Occipital lobe (tissue), 2 donors: ENCODE data around the gene RAI1. TPM values are rescaled to one million over a fixed set of nuclear protein-coding genes. Genes with fewer than 3 reads are reported as not detected.

Source experiments
- DNase-seq: peaks from one replicate; lab custom pipeline; 2025; lab: John Stamatoyannopoulos, UW
- total RNA-seq: library from RNA; depleted of rRNA; stranded (reverse); fragments of >200 nt; gene quantifications from one replicate; pipeline ENCODE4 v1.2.3, GENCODE V29; 2014

RAI1 gene
- total RNA-seq, 1 donor from 2014 or later = 14.3 TPM

DNA sequence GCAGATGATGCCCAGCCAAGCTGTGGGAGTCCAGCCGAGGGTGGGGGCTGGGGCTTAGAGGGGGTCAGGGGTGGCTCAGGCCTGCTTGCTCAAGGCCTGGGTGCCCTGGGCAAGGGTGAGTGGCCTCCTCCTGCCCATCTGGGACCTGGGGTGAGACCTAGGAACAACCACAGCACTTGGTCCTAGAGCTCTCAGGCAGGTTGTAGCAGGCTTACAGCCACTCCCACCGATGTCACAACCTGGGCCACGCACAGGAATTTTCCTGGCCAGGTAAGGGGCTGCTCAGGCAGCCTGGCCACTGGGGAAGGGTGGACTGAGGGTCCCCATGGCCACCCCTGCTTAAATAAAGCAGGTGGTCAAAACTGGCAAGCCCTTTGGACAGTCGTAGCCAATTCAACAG lies 161.8 kb downstream of the RAI1 start:
- DNase-seq = no peak

DNA sequence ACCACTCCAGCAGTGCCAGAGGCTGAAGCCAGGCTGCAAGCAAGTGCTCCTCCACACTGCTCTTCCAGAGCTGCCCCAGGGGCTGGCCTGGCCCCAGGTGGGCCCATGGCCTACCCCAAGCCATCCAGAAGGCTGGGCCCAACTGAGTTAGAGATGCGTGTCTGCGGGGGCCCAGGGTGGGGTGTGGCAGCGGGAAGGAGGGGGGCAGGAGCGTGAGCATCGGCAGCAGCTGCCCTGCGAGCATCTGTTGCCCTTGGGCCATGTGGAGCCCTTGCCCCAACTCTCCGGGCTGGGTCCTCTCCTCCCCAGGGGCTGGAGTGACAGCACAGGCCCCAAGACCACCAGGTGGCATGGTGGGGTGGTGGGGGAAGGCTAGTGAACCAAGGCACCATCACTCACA lies 162.8 kb downstream of the RAI1 start:
- no peak for DNase-seq

DNA sequence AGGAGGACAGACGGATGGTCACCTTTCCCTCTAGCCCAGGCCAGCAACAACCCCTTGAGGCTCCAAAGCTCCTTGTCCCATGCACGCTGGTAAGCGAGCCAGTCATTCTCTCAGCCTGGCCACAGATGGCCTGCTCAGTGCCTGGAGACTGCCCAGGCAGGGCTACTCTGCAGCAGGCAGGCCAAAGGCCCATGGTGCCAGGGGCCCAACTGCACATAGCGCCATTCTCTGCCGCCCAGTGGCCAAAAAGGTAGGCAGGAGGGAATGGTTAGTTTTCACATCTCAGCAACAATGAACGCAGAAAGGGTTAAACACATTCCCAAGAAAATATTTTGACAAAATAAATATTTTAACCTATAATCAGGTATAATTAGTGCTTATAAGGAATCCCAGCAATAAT lies 163.2 kb downstream of the RAI1 start:
- DNase-seq = no peak

DNA sequence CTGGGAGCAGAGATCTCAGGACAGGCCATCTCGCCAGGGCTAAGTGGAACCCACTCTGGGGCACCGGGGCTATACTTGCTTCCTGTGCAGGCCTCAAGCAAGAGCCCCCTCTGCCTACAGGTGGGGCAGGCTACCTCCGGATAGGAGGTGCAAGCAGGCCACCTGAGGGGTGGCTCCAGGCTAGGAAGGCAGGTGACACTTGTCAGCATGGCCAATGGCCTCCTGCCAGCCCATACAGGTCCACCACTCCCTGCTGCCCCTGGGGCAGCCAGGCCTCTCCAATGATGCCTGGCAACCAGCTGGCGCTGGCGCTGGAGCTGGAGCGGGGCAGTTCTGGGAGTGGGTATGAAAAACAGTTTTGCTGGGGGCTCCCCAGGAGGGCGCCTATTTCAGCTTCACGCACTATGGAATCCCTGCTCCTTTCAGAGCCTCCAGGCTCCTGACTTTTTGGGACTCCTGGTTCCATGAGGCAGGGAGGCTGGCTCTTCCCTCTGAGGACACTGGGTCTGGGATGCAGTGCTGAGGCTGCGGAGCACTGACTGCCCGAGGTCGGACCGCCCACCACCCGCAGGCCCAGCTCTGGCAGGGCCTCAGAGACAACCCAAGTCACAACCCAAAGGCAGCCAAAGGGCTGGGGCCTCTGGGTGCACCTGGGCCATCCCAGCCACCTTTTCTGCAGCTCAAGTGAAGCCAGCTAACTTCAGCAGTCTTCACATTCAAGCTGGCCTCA lies 164.0 kb downstream of the RAI1 start:
- DNase-seq = no peak

DNA sequence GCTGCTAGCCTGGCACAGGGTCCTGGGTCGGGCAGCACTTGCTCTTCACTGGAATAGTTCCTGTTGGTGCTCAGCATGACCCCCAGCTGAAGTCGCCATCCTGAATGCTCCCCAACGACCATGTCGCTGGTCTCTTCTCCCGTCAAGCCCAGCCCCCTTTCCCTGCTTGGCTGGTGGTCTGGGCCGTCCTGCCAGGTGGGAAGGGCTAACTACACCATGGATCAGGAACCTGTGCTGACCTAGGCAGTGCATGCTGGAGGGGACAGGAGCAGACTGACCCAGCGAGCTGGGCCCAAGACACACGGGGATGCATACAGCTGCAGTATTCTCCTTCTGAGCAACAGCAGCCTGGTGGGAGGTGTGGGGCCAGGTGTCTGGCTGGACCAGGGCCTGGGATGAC lies 164.7 kb downstream of the RAI1 start:
- DNase-seq = no peak

DNA sequence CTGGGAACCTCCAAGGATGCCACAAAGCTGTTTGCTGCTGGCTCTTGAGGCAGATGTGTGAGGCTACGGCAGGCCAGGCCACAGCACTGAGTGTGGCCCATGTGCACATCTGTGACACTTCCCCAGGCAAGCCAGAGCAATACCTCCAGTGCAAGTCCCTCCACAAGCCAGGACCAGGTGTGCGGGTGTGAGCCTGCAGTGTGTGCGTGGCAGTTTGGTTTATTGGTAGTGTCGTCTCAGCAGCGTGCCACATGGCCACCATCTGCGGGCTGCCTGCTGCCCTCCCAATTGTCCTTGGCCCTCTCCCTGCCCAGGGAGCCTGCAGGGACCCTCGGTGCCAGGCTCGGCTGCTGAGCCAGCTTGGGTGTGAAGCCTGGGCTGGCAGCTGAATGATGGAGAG lies 165.4 kb downstream of the RAI1 start:
- no peak for DNase-seq

DNA sequence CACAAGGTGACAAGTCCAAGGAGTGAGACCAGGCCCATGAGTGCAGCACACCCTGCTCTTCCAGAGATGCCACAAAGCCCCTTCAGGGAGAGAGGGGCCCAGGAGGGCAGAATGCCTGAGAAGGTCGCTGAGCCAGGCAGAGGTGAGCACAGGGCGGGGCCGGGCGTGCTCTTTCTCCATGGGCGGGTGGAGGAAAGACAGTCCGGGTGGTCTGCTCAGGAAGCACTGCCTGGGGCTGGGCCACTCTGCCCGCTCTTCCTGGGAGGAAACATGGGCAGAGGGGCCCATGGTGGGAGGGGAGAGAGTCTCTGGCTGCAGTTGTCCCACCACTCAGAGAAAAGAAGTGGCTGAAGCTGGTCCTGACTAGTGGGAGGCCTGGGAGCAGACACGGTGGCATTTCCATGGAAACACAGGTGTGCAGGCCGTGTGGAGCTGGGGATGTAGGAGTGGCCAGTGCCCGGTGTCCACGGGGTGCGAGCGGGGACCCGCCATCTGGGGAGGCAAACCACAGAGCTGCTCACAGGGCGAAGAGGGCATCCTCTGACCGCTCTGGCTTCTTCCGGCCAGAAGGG lies 165.9 kb downstream of the RAI1 start:
- no peak for DNase-seq

DNA sequence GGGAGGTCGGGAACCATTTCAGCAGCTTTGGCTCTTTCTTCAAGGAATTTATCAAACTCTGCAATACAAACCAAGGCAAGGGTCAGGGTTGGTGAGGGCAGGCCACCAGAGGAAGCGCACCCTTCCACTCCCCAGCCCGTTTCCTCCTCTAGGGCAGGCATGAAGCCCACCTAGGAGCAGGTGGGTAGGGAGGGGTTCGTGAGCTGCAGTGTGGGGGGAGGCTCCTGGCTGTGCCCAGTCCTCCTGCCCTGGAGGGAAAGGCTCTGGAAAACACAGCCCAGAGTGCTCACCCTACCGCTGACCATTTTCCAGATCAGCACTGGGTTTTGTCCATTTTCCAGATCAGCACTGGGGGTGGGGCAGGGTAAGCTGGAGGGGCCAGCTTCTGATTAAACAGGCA lies 166.5 kb downstream of the RAI1 start:
- DNase-seq = no peak

DNA sequence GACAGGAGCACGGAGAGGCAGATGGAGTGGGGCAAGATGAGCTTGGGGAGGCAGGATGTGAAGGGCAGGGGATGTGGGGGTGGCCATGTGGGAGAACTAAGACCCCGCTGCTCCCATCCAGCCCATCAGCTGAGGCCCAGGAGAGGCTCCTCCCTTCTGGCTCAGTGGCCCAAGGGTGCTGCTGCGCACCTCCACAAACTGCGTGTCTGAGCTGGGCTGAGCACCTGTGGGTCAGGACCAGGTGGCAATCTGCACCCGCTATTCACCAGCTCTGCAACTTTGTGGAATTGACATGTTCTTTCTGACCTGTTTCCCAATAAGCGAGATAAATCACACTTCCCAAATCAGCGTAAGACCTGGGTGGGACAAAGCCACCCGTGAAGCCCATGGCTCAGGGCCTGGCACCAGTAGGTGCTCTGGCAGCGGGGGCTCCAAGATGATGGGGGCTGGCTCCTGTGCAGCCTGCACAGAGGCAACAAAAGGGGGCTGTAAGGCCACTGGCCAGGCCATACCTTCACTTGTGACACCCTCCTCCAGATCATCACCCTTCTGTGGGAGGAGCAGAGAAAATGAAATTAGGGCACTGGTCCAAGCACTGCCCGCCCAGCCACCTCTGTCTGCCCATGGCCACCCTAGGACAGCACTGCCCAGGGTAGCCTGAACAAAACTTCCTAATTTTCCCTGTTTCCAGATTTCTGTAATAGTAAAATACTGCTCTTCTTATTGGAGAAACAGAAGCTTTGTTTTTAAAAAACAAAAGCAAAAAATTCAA lies 167.2 kb downstream of the RAI1 start:
- no peak for DNase-seq

DNA sequence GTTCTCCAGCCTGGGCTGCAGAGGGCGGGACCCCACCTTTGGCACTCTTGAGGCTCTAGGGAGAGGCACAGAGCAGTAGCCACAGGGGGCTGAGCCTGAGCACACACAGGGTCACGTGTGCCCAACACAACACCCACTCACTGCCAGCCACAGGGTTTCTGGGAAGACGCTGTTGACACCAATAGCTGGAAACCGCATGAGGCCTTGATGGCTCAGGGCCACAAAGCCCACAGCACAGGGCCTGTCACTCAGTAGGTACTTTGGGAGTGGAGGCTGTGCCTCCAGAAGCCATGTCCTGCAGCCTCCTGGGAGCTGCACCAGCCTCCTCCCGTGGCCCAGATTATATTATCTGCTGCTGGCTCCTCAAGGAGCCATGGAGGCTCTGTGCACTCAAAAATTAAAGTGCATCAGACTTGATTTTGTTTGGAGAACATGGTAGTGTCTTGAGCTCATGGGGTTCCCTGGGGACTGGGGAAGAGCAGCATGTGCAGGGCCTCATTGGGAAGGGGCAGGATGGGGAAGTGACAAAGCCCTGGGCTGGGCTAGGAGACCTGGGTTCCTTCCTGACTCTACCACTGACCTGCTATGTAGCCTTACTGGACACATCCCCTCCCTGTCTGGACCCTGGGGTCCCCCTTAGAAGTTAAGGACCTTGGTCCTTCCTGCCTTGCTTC lies 168.0 kb downstream of the RAI1 start:
- DNase-seq = peak; percentile 56

DNA sequence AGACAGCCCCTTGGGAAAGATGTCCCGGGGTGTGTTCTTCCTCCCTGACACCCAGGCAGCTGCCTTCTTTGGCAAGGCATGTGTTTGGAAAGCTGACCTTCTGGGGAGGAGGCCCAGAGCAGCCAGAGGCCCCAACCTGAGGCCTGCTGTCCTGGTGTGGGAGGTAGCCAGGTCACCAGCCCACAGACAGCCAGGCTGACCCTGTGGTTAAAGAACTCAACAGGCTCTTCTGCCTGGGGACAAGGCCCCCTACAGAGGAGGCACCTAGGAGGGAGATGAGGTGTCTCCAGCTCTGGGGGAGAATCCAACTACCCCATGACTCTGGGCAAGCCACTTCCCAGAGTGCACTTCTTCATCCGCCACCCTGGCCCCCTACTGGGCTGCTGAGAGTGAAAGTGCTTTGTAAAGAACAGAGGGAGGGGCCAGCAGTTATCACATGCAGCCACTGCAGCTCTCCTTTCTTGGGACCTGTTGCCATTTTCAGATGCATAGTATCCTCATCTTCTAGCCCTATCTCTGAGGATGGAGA lies 168.7 kb downstream of the RAI1 start:
- no peak for DNase-seq

DNA sequence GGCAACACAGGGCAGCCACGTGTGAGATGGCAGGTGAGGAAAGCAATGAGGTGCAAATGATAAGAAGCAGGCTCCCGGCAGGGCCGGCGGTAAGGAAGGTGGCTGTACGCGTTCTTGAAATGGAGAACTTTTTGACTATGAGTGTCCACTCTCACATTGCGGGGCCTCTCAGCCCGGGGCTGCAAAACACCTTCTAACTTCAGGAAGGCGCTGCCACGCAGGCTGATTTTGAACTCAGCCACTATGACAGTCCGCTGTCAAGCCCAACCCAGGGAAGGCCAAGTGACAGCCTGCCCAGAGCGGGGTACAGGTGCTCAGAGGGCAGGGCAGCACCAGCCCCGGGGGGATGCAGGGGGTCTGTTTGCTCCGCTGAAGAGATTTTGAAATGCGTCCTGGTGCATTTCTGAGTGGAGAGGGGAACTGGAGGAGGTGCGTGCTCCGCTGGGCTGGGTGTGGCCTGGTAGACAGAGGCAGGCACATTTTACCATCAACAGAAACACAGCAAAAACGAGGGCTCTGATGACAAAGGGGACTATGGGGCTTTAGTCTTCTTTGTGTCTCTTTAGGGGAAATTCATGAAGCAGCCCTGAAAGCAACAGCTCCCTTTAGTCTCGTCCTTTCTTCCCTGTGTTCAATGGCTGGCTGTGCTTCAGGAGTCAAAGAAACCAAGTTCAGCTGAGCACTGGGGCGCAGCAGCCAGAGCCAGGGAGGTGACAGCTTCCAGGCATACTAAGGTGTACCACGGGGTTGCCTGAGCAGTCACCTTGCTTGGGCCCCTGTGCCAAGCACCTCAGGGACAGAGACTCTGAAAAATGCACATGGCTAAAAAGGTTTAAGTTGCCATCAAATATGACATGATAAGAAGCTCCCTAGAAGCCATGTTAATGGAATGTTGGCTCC lies 170.1 kb downstream of the RAI1 start:
- no peak for DNase-seq

DNA sequence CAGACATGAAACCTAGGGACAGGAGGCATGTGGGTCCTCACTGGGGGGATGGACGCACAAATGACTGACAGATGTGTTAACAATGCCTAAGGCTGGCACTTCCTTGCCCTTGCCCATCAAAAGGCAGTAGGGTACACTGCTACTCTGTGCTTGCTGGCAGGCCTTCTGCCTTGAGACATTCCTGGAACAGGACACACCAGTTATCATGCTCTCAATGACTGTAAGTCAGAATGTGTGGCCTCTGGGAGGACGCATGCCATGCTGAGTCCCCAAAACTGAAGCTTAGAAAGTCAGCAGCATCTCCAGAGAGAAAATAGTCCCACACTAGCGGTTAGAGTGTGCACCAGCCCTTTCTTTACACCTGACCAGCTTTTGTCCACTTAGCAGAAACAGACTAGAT lies 171.7 kb downstream of the RAI1 start:
- no peak for DNase-seq

DNA sequence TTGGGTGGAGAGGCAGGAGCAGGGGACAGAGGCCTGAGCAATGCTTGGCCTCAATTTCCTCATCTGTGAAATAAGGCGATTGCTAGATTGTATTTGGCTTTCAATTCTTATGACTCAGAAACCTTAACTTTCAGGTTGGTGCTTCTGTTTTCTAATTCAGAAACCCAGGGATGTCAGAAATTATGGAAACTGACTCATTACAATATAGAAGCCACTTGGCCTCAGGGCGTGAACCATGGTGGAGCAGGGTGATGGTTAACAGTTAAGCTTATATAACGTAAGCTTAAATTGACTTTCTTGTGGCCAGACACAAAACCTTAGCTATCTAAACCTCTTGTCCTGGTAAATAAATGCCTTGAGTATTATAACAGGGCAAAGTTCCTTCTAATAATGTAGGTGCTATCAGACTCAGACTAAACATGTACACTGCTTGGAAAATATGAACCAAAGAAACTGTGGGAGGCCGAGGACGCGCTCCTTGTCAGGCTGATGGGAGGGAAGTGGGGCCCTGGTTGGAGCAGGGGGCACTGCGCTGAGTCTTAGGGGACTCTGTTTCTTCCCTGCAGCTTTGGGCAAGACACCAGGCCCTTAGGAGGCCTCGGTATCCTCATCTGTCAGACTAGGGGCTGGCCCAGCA lies 172.7 kb downstream of the RAI1 start:
- DNase-seq = no peak

DNA sequence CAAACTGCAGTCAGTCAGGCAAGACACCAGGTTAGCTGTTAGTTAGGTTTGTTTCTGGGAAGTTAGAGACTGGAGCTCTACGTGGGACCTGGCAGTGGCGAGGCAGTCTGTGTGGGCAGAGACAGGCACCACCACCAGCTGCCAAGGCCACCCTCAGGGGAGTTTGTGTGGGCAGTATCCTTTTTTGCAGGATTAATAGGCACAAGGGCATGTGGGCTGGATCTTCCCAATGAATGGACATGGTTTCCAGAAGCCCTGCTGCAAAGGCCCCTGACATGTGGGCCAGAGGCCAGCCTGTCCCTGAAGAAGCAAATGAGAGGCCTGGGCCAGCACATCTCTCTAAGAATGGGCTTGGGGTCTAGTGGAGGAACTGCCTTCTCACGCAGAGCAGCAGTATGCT lies 174.7 kb downstream of the RAI1 start:
- no peak for DNase-seq

DNA sequence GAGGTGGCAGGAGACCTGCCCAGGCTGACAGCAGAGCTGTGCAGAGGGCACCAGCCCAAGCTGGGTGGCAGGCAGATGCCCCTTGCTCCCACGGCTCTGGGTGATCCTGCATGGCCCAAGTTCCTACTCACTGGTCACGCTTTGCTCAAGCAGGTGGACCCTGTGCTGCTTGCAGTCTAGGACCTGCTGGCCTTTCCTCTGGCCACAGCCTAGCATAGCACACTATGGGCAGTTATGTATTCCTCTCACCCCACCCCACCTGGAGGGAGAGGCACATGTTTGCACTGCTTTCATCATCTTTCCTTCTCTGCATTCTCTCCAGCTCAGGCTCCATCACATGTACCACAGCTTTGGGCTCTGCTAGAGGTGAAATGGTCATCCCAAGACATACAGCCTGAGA lies 175.1 kb downstream of the RAI1 start:
- no peak for DNase-seq

DNA sequence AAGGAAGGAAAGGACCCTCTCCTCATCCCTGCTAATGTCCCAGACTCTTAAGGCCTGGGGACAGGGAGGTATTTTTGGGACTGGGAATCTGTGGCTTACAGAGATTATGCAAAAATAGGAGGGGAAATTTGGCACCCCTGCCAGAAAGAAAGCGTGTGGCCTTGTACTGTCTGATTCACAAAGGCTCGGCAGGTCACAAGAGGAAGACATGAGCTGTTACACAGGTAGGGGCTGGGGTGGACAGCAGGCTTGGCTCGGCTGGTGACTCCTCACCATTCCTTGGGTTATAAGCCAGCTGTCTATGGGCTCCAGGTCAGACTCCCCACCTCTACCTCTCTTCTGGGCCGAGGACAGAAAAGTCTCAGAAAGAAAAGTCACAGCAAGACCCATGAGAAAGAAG lies 176.2 kb downstream of the RAI1 start:
- DNase-seq = no peak

DNA sequence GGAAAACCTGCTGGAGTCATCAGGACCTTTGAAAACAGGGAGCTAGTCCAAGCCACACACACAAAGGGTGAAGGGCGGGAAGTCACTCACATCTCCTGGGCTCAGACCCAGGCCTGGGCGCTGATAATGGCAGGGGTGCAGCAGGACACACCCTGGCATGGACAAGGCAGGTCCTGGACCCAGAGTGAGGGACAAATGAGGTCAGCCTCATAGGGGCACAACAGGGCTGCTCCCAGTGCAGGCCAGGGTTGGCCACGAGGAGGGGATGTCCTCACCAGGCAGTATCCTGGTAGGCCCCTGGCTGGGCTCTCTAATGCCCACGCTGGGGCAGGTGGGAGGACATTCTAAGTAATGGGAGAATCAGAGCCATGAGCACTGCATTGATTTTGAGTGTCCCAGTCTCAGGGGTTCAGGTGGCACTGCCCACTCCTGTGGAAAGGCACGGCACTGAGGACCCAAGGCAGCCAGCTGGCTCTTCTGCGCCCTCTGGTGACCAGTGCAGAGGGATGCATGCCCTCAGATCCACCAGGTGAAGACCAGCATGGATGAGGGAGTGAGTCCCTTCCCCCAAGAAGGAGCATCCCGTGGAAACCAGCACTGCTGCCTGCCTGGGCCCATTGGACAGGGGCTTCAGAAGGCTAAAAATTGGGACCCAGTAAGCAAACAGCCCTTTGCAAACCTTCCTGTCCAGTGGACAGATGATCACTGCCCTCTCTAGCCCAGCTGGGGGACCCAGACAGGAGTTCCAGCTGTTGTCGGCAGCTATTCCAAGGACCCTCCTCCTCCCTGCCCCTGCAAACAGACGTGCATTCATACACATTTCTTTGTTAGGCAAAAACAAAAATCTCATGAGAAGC lies 178.9 kb downstream of the RAI1 start:
- peak; percentile 46 for DNase-seq

DNA sequence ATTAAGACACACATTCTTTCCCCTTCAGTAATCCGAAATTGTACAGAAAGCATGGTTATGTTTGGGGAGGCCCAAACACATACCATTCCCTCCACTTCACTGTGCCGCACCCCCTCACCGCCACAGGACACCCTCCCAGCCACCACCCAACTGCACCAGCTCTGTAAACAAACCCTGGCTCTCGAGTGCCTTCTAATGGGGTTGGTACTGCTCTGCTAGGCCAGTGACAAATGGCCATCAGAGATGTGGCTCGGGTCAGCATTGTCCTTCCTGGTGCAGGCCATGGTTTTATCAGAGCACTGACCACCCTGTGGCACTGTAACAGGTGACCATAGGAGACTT lies 179.5 kb downstream of the RAI1 start:
- DNase-seq = no peak
